HEK293T (cell line): ENCODE data around the gene NLRP3.
"Not testable (repeated sequence)": the region's sequence is repeated elsewhere in the genome, so short reads cannot be mapped to it uniquely, and the experiment has no call there.

Source experiments
- CTCF ChIA-PET: fragments of 350-600 bp; formaldehyde crosslinking; extraction: SDS; loops from one replicate; lab custom pipeline; 2021; ENCODE audit warnings: antibody characterized with exemption, inconsistent platforms; lab: Yijun Ruan, JAX
- POLR2A ChIA-PET: fragments of 350-600 bp; formaldehyde crosslinking; extraction: SDS; loops from one replicate; lab custom pipeline; 2020; ENCODE audit warnings: antibody characterized with exemption, inconsistent platforms; lab: Yijun Ruan, JAX
- DNase-seq: peaks from one replicate; pipeline ENCODE4 v3.0.0; 2012; ENCODE audit warnings: mixed read lengths; ENCODE audit errors: extremely low spot score
- ARNT ChIP-seq: fragments of 450-650 bp; IDR thresholded peaks from 2 replicates; pipeline ENCODE4 v1.6.1; 2017; ENCODE audit warnings: mild to moderate bottlenecking
- BHLHE40 ChIP-seq: fragments of 450-650 bp; IDR thresholded peaks from 2 replicates; pipeline ENCODE4 v1.6.1; 2016; ENCODE audit warnings: mild to moderate bottlenecking, moderate library complexity, borderline replicate concordance
- CTBP1 ChIP-seq: fragments of 450-650 bp; IDR thresholded peaks from 2 replicates; pipeline ENCODE4 v1.6.1; 2016; ENCODE audit warnings: borderline replicate concordance
- ELF4 ChIP-seq: fragments of 450-650 bp; IDR thresholded peaks from 2 replicates; pipeline ENCODE4 v1.6.1; 2017; ENCODE audit warnings: antibody characterized with exemption
- FOXA1 ChIP-seq: fragments of 450-650 bp; IDR thresholded peaks from 2 replicates; pipeline ENCODE4 v1.6.1; 2016; ENCODE audit warnings: mild to moderate bottlenecking
- FOXK2 ChIP-seq: fragments of 450-650 bp; IDR thresholded peaks from 2 replicates; pipeline ENCODE4 v1.6.1; 2016; ENCODE audit warnings: mild to moderate bottlenecking
- FOXM1 ChIP-seq: fragments of 450-650 bp; IDR thresholded peaks from 2 replicates; pipeline ENCODE4 v1.6.1; 2017; ENCODE audit warnings: mild to moderate bottlenecking, borderline replicate concordance
- HDGF ChIP-seq: fragments of 450-650 bp; IDR thresholded peaks from 2 replicates; pipeline ENCODE4 v1.6.1; 2017; ENCODE audit warnings: antibody characterized with exemption, borderline replicate concordance
- L3MBTL2 ChIP-seq: fragments of 450-650 bp; conservative IDR thresholded peaks from 2 replicates; pipeline ENCODE4 v1.6.1; 2016; ENCODE audit warnings: mild to moderate bottlenecking
- LEF1 ChIP-seq: fragments of 450-650 bp; IDR thresholded peaks from 2 replicates; pipeline ENCODE4 v1.6.1; 2017; ENCODE audit warnings: mild to moderate bottlenecking, borderline replicate concordance
- NFRKB ChIP-seq: fragments of 450-650 bp; IDR thresholded peaks from 2 replicates; pipeline ENCODE4 v1.6.1; 2016; ENCODE audit warnings: mild to moderate bottlenecking, moderate library complexity
- PKNOX1 ChIP-seq: fragments of 450-650 bp; IDR thresholded peaks from 2 replicates; pipeline ENCODE4 v1.6.1; 2016
- SP1 ChIP-seq: fragments of 450-650 bp; IDR thresholded peaks from 2 replicates; pipeline ENCODE4 v1.6.1; 2017
- SUZ12 ChIP-seq: fragments of 450-650 bp; IDR thresholded peaks from 2 replicates; pipeline ENCODE4 v1.6.1; 2016; ENCODE audit warnings: mild to moderate bottlenecking
- TARDBP ChIP-seq: fragments of 450-650 bp; IDR thresholded peaks from 2 replicates; pipeline ENCODE4 v1.6.1; 2016
- ZNF384 ChIP-seq: fragments of 450-650 bp; IDR thresholded peaks from 2 replicates; pipeline ENCODE4 v1.6.1; 2016

Gene NLRP3

GRCh38 chr1:247469141-247469535 is 53.2 kb downstream of the NLRP3 start:
- DNase-seq: no peak
- POLR2A ChIA-PET: no interaction called here
- CTCF ChIA-PET: no interaction called here
- TF ChIP-seq ELF4 (no peak), ARNT (no peak), ZNF384 (no peak), L3MBTL2 (no peak), LEF1 (no peak), FOXM1 (no peak), HDGF (no peak), NFRKB (no peak)

- CTCF ChIA-PET, DNase-seq, POLR2A ChIA-PET: not testable (repeated sequence)
These were observed 55.0 kb downstream of the NLRP3 start for GRCh38 chr1:247470942-247471429.

DNA sequence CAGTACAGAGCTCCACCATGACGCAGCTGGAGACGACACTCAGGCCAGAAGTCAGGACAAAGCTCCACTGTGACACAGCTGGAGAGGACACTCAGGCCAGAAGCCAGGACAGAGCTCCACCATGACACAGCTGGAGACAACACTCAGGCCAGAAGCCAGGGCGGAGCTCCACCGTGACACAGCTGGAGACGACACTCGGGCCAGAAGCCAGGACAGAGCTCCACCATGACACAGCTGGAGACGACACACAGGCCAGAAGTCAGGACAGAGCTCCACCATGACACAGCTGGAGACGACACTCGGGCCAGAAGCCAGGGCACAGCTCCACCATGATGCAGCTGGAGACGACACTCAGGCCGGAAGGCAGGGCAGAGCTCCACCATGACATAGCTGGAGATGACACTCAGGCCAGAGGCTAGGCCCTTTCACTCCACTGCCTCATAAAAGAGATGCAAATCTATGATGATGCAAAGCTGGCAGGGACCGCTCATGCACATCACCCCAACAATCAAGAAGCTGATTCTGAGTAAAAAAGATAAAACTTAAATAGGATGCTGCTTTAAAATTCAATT is 55.6 kb downstream of the NLRP3 start:
- ChIA-PET POLR2A (no interaction called here), CTCF (no interaction called here)
- no peak for DNase-seq
- TF ChIP-seq FOXA1 (no peak), SP1 (no peak), TARDBP (no peak), ZNF384 (no peak), CTBP1 (no peak), LEF1 (no peak), SUZ12 (no peak), NFRKB (no peak), HDGF (no peak), BHLHE40 (no peak), PKNOX1 (no peak), ARNT (no peak), FOXK2 (no peak), L3MBTL2 (no peak), ELF4 (no peak), FOXM1 (no peak)

DNA sequence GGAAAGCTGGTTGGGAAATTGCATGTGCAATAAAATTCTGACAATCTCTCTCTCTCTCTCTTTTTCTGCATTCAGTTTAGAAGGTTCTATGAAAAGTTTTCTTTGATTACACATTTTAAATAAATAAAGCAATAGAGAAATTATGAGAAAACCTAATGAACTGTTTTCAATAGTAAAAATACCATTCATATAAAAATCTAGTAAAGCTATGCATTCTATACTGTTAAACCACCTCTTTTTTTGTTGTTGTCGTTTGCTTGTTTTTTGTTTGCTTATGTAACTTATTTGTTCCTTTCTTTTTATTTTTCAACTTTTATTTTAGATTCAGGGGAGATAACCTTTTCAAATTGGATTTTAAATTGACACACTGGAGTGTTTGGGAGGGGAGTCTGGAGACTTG is 56.1 kb downstream of the NLRP3 start:
- ChIA-PET CTCF (no interaction called here), POLR2A (no interaction called here)
- no peak for TF ChIP-seq HDGF
- TF ChIP-seq LEF1: no peak
- TF ChIP-seq L3MBTL2: no peak
- no peak for DNase-seq

GRCh38 chr1:247474367-247474766 is 58.4 kb downstream of the NLRP3 start:
- no peak for DNase-seq
- ChIA-PET CTCF (no interaction called here), POLR2A (no interaction called here)
- TF ChIP-seq SP1: no peak
- TF ChIP-seq ZNF384: no peak
- TF ChIP-seq ELF4: no peak
- no peak for TF ChIP-seq FOXM1
- TF ChIP-seq HDGF: no peak
- TF ChIP-seq LEF1: no peak
- TF ChIP-seq BHLHE40: no peak
- no peak for TF ChIP-seq L3MBTL2
- no peak for TF ChIP-seq FOXA1
- no peak for TF ChIP-seq TARDBP
- no peak for TF ChIP-seq FOXK2
- no peak for TF ChIP-seq SUZ12
- TF ChIP-seq CTBP1: no peak
- no peak for TF ChIP-seq NFRKB

GRCh38 chr1:247475793-247476192 is 59.8 kb downstream of the NLRP3 start:
- ChIA-PET CTCF (no interaction called here), POLR2A (no interaction called here)
- no peak for TF ChIP-seq FOXA1
- TF ChIP-seq L3MBTL2: no peak
- TF ChIP-seq HDGF: no peak
- TF ChIP-seq ELF4: no peak
- no peak for TF ChIP-seq ZNF384
- TF ChIP-seq PKNOX1: no peak
- no peak for TF ChIP-seq CTBP1
- no peak for TF ChIP-seq ARNT
- TF ChIP-seq FOXK2: no peak
- TF ChIP-seq LEF1: no peak
- TF ChIP-seq SP1: no peak
- no peak for TF ChIP-seq NFRKB
- no peak for TF ChIP-seq SUZ12
- DNase-seq: no peak

DNA sequence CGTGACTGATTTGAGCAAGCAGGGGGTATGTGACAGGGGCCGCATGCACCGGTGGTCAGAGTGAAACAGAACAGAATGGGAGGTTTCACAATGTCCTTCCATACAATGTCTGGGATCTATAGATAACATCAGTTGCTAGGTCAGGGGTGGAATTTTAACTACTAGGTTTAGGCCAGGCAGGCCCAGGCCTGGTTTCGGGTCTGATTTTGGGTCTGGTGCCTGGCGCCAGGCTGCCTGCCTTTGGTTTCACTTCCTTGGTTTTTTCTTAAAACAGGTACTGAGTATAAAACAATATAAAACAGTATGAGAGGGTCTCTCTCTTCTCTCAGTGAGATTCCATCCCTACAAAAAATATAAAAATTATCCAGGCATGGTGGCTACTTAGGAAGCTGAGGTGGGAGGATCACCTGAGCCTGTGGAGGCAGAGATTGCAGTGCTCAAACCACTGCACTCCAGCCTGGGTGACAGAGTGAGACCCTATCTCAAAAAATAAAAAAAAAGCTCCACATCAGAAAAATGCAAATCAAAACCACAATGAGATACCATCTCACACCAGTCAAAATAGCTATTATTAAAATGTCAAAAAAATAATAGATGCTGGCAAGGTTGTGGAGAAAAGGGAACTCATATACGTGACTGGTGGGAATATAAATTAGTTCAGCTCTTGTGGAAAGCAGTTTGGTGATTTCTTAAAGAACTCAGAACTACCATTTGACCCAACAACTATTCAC is 60.5 kb downstream of the NLRP3 start:
- POLR2A ChIA-PET, CTCF ChIA-PET, DNase-seq: not testable (repeated sequence)
